GM18499 (cell line): ENCODE measurements around the gene STK32B.

Experiments used
- ATAC-seq: cut with Tn5 transposase; IDR thresholded peaks from one replicate; pipeline ENCODE4 v1.9.1; 2021; ENCODE audit warnings: moderate number of reproducible peaks; ENCODE audit not compliant: insufficient read depth, unreplicated experiment

Gene STK32B

GRCh38 chr4:5118994-5119835, 67.9 kb downstream of the STK32B start:
- no peak for ATAC-seq

- ATAC-seq: no peak
Observed at GRCh38 chr4:5120067-5120466, 68.8 kb downstream of the STK32B start.

GRCh38 chr4:5120468-5120867, 69.2 kb downstream of the STK32B start:
- ATAC-seq: no peak

GRCh38 chr4:5122114-5122513, 70.8 kb downstream of the STK32B start:
- ATAC-seq: no peak

- ATAC-seq: no peak
Observed at GRCh38 chr4:5124876-5125275, 73.6 kb downstream of the STK32B start.

- no peak for ATAC-seq
Observed at GRCh38 chr4:5125321-5125720, 74.0 kb downstream of the STK32B start.

GRCh38 chr4:5126231-5126630, 75.0 kb downstream of the STK32B start:
- ATAC-seq: no peak

- no peak for ATAC-seq
Observed at GRCh38 chr4:5126857-5127256, 75.6 kb downstream of the STK32B start.

- ATAC-seq: no peak
Observed at GRCh38 chr4:5127556-5127955, 76.3 kb downstream of the STK32B start.

GRCh38 chr4:5128569-5128968, 77.3 kb downstream of the STK32B start:
- ATAC-seq: no peak

GRCh38 chr4:5133201-5133600, 81.9 kb downstream of the STK32B start:
- ATAC-seq: no peak

GRCh38 chr4:5133933-5134594, 82.8 kb downstream of the STK32B start:
- no peak for ATAC-seq

- no peak for ATAC-seq
Observed at GRCh38 chr4:5134620-5135019, 83.3 kb downstream of the STK32B start.

- no peak for ATAC-seq
Observed at GRCh38 chr4:5137226-5137625, 85.9 kb downstream of the STK32B start.

GRCh38 chr4:5137927-5138326, 86.6 kb downstream of the STK32B start:
- ATAC-seq: no peak

GRCh38 chr4:5138389-5138788, 87.1 kb downstream of the STK32B start:
- ATAC-seq: no peak

GRCh38 chr4:5139141-5139540, 87.9 kb downstream of the STK32B start:
- ATAC-seq: no peak

- ATAC-seq: no peak
Observed at GRCh38 chr4:5141802-5142201, 90.5 kb downstream of the STK32B start.

GRCh38 chr4:5142726-5143125, 91.4 kb downstream of the STK32B start:
- no peak for ATAC-seq

GRCh38 chr4:5143306-5143861, 92.1 kb downstream of the STK32B start:
- ATAC-seq: no peak

- no peak for ATAC-seq
Observed at GRCh38 chr4:5143940-5144339, 92.7 kb downstream of the STK32B start.
